ENCODE measurements around the gene CCDC85B.

Gene CCDC85B

DNA sequence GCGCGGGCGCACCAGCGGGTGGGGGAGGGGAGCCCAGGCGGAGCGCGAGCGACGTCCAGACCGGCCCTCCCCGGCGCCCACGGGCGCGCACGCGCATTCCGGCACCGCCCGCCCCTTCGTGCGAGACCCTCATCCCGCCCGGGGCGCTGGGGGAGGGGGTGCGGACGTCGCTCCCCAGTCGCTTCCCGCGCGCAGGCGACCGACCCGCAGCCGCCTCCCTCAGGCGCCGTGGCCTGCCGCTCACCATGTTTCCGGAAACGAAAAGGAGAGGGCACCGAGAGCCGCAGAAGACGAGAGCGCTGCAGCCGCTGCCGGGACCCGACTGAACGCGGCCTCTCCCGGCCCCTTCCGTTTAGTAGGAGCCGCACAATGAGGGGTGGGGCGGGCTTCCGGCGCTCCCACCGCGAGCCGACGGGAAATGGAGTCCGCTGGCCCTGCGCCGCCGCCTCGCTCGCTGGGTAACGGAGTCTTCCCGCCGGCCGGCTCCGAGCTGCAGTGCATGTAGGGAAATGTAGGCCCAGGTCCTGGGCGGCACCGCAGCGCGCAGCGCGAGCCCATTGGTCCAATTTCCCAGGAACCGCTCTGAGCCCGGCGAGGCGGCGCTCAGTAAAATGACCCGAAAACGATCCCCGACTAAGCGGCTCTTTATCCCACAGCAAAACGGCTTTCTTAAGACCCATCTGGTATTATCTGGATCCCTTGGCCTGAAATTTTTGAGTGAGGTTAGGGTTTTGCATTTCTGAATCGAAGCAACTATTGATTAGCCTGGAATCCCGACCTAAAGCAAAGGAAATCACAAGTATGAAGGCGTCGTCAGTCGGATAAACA is 32.4 kb upstream of the CCDC85B start, which contains the start of gene CFL1:
TSS of gene CFL1 (minus strand) at position 328 of the 828 bp plus-strand sequence. CDS start at position 247, 81 bp downstream.
- DNase-seq, result peak; percentile 98

DNA sequence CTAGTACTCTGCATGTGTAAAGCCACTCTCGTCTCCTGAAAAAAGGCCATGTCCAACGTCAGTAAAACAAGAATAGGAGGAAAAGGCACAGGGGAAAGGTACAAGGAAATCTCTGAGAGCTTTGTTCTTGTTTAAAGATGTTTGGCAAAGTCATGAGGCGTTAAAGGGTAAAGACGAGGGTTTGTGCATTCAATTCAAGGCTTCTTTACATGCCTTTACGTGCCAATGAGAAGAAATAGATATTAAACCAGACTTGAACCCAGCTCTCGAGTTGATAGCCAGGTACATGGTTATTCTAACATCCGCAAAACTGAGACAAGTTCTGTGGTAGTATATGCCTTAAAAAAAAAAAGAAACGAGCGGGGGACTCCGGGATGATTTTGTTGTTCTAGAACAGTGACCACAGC is 31.8 kb upstream of the CCDC85B start:
- peak; percentile 46 for DNase-seq

DNA sequence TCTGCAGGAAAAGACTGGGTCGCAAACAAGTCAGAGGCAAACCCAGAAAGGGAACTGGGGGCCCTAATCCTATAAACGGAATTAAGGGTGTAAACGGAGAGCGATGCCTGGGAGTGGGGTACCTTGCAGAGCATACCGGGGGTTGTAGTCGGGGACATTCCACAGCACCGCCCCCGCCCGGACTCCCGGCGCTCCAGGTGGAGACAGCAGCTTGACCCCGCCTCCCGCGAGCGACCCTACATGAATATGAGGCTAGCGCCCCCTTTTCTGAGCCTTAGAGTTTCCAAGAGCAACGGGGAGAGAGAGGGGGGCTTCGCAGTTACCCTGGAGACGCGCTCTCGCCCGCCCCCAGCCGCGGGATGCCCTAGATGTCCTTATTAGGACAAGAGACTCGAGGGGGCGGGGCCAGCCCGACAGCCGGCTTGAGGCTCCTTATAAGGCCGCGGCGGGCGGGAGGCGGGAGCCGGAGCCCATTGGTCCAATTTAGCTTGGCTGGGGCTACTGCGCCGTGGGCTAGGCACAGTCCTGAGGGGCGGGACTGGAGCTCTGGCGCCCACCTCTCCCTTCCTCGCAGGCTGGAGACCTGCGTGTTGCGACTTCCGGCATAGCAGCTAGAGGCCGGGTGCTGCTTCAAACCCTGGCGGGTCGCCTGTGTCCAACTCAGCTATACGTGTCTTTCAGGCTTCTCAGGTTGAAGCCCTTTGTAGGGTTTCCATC is 31.2 kb upstream of the CCDC85B start:
- peak; percentile 99 for DNase-seq

DNA sequence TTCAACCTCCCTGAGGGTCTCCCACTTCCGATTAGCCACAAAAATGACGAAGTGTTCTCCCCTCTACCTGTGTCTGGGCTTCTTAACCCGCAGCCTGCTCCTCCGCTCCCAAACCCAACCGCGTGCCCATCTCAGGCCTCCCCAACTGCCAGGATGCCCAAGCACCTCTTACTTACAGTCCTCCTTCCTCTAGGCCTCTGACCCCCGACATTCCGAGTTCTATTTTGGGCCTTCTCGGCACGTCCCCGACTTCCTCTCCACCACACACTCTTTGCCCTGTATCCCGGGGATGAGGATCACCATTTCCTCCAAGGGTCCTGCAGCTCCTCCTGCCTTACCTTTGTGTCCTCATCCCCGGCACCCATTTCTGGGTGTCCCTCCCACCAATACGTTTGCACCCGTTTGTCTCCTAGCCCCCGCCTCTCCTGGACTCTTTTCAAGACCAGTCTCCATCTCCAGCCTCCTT is 30.6 kb upstream of the CCDC85B start:
- peak; percentile 70 for DNase-seq

DNA sequence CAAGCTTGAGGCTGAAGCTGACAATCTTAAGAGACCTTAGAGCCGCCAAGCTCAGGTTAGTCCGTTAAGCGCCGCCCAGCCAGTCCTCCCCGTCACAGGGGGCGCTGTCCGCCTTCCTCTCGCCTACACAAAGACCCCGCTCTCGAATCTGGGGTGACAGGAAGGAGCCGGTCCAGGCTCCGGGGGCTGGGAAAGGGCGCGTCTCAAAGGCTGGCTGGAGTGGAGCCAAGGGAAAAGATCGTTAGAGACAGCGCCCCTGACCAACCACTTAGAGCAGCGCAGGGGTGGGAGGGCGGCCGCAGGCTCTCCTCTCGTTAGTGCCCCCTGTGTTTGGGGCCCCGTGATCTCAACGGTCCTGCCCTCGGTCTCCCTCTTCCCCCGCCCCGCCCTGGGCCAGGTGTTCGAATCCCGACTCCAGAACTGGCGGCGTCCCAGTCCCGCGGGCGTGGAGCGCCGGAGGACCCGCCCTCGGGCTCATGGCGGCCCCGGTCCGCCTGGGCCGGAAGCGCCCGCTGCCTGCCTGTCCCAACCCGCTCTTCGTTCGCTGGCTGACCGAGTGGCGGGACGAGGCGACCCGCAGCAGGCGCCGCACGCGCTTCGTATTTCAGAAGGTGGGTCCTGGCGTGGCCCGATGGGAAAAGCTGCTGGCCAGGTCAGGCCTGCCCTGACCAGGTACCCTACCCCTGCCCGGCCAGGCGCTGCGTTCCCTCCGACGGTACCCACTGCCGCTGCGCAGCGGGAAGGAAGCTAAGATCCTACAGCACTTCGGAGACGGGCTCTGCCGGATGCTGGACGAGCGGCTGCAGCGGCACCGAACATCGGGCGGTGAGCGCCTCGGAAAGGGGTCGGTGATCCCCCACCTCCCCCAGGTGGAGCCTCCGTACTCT is 30.0 kb upstream of the CCDC85B start, which contains the start of gene MUS81:
TSS of gene MUS81 (plus strand) at position 156 of the 887 bp plus-strand sequence. CDS start at position 477, 321 bp downstream.
- DNase-seq, result peak; percentile 96

DNA sequence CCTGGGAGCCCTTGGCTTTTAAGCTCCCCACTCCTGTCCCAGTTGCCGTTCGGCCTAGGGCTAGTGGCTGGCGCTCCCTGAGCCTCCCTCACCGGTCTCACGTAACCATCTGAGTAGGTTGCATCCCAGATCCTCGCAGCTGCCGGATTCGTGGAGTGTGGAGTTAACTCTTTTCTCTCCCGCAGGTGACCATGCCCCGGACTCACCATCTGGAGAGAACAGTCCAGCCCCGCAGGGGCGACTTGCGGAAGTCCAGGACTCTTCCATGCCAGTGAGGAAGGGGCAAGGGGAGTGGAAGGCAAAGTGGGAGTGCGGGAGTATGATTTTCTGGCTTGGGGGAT is 29.3 kb upstream of the CCDC85B start:
- no peak for DNase-seq

DNA sequence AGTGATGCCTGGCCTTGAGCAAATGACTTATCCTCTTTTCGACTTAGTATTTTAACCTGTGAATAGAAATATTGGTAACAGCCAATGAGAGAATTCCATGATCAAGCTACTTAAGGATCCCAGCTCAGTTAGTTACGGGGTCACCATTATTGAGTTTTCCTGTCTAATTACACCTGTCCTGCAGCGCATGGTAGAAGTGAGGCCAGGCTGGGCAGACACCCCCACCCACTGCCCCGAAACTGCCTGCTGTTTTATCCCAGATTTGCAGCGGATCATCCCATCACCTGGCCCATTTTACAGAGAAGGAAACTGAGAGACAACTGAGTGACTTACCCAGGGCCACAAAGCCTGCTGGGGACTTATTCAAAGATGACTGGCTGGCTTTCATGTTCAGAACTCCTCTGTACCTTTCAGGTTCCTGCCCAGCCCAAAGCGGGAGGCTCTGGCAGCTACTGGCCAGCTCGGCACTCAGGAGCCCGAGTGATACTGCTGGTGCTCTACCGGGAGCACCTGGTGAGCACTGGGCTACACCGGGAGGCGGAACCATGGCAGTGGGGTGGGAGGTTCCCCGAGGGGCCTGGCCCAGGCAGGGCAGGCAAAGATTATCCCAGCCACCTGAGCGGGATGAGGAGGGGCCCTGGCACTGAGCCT is 28.8 kb upstream of the CCDC85B start:
- DNase-seq, result no peak

DNA sequence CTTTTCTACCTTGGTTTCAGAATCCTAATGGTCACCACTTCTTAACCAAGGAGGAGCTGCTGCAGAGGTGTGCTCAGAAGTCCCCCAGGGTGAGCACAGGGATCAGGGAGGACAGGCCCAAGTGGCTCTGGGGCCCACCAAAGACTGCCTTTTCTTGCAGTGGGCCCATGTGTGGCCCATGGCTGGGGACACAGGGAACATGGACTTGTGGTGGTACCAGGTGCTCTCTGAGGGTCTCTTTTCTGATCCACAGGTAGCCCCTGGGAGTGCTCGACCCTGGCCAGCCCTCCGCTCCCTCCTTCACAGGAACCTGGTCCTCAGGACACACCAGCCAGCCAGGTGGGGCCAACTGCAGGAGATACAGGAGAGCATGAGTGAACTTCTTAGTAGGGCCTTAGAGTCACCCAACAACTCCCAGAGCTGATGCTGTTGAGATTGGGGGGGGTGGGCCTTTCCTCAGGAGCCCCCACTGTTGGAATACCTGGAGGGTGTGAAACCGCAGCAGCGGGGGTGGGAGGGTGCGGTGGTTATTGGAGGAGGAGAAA is 28.2 kb upstream of the CCDC85B start:
- no peak for DNase-seq

DNA sequence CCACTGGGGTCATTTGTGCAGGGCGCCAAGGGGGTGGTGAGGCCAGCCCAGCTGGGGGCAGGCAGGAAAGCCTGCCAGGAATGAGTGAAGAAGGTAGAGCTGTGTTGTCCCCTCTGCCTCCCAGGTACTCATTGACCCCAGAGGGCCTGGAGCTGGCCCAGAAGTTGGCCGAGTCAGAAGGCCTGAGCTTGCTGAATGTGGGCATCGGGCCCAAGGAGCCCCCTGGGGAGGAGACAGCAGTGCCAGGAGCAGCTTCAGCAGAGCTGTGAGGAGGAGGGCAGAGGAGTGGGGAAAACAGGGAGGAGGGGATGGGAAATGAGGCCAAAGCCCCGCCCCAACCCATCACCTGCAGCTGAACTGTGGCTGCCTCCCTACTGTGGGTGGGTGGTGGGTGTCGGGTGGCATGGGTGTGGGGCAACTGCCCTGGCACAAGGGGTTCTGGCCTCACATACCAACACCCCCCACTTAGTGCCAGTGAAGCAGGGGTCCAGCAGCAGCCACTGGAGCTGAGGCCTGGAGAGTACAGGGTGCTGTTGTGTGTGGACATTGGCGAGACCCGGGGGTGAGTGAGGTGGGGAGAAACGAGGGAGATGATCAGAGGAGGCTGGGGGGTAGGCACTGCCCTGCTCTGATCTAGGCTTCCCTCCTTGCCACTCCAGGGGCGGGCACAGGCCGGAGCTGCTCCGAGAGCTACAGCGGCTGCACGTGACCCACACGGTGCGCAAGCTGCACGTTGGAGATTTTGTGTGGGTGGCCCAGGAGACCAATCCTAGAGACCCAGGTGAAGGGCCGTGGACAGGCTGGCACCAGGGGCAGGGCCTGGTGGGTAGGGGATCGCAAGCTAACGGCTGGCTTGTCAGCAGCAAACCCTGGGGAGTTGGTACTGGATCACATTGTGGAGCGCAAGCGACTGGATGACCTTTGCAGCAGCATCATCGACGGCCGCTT is 27.3 kb upstream of the CCDC85B start:
- no peak for DNase-seq

DNA sequence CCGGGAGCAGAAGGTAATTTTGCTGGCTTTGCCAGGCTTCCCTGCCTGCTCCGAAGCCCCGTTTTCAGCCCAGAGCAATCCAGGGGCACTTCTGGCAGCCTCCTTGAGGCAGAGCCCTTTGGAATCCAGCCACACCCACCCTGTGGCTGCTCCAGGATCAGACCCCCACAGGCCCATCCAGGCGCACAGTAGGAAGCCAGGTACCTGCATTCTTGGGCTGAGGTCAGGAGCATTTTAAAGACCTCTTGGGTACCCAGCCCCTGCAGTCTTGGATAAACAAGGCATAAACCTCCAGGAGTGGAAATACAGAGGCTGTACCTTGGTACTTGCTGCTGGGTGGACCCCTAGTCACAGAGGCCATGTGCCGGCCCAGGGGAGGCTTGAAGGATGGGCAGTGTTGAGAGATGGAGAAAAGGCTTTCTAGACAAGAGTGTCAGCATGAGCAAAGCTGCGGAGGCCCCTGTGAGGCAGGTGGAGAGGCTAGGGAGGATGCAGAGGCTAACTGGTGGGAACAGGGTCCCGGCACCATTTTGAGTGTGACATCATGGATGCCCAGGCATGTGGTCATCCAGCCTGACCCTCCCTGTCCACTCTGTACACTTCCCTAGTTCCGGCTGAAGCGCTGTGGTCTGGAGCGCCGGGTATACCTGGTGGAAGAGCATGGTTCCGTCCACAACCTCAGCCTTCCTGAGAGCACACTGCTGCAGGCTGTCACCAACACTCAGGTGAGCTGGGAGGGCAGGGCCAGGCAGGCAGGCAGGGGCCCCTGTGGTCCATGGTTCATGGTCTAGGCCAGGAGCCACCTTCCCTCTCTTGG is 26.4 kb upstream of the CCDC85B start:
- no peak for DNase-seq

DNA sequence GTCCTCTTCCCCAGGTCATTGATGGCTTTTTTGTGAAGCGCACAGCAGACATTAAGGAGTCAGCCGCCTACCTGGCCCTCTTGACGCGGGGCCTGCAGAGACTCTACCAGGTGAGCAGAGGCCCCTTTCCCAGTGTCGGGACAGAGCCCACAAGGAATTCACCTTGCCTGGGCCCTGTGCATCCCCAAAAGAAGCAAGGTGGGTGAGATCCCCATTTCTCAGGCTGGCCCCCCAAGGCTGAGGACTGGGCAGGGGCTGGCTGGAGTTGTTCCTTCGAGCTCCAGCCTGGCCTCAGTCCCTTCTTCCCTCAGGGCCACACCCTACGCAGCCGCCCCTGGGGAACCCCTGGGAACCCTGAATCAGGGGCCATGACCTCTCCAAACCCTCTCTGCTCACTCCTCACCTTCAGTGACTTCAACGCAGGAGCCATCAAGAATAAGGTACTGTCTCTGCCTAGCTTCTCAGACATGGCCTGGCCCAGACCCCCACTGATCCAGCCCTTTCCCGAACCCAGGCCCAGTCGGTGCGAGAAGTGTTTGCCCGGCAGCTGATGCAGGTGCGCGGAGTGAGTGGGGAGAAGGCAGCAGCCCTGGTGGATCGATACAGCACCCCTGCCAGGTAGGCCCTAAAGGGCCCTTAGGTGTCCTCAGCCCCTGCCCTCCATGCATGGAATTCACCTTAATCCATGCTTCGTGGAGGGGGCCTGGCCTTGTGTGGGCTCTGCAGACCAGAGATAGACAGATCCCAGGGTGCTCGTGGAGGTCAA is 25.6 kb upstream of the CCDC85B start:
- no peak for DNase-seq

DNA sequence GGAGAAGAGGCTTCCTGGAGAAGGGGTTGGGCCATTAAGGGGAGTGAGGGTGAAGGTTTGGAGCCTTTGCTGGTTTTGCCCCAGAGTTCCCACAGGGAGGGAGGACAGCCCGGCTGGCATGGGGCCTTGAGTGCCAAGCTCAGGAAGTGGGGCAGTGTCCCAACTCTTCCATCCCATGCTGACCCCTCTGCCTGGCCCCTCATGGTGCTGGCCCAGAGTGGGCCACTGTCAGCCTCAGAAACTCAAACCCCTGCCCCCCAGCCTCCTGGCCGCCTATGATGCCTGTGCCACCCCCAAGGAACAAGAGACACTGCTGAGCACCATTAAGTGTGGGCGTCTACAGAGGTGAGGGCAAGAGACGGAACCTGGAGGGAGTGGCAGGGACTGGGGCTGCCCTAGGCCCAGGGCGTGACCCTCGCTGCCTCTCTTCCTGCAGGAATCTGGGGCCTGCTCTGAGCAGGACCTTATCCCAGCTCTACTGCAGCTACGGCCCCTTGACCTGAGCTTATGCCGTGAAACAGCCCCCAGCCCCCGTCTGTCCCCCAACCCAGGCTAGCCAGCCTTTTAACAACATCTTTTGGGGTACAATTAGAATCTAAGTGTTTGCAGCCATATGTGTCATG is 24.8 kb upstream of the CCDC85B start:
- no peak for DNase-seq

DNA sequence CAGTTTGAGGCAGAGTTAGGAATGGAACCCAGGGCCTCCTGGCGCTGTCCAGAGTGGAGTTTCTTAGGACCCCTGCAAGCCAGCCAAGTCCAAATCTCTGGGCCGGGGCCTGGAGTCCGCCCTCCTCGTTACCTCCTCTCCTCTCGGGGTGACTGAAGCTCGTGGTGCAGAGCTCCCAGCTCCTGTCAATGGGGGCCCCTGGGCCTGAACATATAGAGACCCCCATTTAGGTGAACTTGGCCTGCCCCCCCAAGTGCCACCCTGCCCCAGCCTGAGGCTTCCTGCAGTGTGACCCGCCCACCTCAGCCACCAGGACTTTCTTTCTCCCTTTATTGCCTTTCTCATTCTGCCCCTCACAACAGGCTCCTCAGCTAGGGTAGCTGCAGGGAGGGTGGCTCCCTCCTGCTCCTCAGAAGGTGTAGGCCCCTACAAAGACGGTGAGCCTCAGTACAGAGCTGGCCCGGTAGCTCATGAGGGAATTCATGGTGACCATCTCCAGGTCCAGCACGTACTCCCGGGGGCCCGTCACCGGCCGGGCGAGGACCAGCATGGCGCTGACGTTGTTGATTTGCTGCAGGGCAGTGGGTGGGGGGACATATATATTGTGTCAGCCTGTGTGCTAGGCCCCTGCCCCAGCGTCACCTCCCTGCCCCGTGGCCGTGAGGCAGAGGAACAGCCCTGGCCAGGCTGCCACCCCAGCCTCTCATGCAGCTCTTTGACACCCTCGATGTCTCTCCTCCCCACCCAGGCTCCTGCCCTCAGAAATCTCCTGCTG is 23.8 kb upstream of the CCDC85B start:
- no peak for DNase-seq

DNA sequence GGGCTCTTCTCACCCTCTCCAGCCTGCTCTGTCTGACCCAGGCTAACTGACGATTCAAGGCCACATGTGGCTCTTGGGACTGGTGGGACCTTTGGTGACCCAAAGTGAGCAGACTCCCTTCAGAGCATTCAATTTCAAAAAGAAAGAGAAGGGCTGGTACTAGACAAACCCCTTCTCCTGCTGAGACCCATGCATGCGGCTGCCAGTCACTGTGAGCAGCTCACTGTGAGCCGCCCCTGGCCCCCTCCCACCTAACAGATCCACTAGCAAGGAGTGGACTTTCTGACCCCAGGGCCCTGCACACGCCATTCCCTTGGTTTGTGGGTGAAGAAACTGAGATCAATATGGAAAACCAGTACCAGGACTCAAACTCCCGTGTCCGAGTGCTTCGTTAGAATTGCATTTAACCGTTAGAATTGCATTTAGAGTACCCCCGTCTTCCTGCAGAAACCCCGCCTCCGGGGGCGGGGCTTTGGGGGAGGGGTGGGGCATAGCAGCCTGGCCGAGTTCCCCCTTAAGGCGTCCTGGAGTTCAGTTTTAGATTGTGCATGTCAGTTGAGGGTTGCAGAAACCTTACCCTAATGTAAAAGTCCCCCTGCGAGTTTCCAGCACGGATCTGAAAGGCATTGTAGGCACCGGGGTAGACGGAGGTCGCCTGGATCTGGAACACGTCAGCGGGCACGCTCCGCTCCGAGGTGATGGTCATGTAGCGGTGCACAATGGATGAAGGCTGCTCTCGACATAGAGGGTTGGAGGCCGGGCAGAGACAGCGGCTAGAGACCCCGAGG is 23.0 kb upstream of the CCDC85B start:
- DNase-seq, result no peak

DNA sequence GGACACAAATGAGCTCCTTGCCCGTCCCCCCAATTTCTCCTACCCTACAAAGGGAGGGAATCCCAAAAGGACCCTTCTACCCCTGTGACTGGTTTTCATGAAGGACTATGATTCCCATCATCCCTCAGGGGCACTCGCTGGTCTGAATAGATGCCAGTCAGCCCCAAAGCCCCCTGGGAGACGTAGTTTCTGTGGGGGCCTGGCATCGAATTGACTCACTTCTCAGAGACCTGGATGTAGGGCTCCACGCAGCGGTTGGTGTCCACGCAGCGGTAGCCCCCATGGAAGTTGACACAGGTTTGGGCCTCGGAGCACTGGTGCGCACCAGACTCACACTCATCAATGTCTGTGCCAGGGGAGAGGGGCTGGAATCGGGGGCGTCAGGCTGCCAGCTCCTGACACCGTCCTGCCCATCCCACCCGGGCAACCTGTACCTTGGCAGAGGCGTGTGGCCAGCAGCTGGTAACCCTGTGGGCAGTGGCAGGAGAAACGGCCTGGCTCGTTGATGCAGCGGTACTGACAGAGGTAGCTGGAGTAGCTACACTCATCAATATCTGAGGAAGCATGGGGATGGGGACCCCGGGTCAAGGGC is 22.3 kb upstream of the CCDC85B start:
- DNase-seq, result peak; percentile 20

DNA sequence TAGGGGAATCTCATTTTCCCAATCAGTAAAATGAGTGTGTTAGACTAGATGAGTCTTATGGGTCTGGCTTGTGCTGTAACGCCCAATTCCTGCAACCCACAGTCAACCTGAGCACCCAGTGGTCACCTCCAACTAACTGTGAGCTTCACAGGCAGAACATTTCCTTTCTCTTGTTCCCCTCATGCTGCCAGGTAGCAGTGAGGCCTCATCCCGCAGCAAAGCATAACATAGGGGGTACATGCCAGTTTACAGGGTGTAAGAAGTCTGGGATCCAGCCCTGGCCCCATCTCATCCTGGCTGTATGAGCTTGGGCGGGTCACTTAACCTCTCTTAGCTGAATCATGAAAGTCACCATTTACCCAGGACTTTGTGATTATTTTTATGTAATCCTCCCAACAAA is 21.6 kb upstream of the CCDC85B start:
- no peak for DNase-seq
